ENCODE measurements around the gene MYO6. TPM values are rescaled to one million over a fixed set of nuclear protein-coding genes. Genes with fewer than 3 reads are reported as not detected.

Gene MYO6
- total RNA-seq, 4 donors from 2014 or later = 22.1 to 27.7 (median 25.5) TPM

GRCh38 chr6:75922226-75922625 lies 173.2 kb downstream of the MYO6 start:
- TF ChIP-seq CTCF (IDR thresholded peaks at IDR 0.05; ENCODE audit: low read depth) = no peak

GRCh38 chr6:75926293-75927168 lies 177.5 kb downstream of the MYO6 start:
- TF ChIP-seq CTCF (IDR thresholded peaks at IDR 0.05; ENCODE audit: low read depth) = no peak

GRCh38 chr6:75931011-75931680 lies 182.1 kb downstream of the MYO6 start:
- no peak for TF ChIP-seq CTCF (IDR thresholded peaks at IDR 0.05; ENCODE audit: low read depth)

GRCh38 chr6:75932067-75932466 lies 183.0 kb downstream of the MYO6 start:
- no peak for TF ChIP-seq CTCF (IDR thresholded peaks at IDR 0.05; ENCODE audit: low read depth)

- TF ChIP-seq CTCF (IDR thresholded peaks at IDR 0.05; ENCODE audit: low read depth) = no peak
These were observed 184.4 kb downstream of the MYO6 start for GRCh38 chr6:75933387-75933975.

GRCh38 chr6:75934643-75935472 lies 185.8 kb downstream of the MYO6 start:
- no peak for TF ChIP-seq CTCF (IDR thresholded peaks at IDR 0.05; ENCODE audit: low read depth)

Measured in subcutaneous adipose tissue (tissue), 4 donors.